KMS-11 (cell line): ENCODE measurements around the gene CRACR2A.

Experiments used
- H2AFZ ChIP-seq: fragments of 200-600 bp; sonication (generic); 2 replicates; pipeline ENCODE4 v1.6.1; 2016; ENCODE audit warnings: antibody characterized with exemption, mixed run types, low read depth
- H3K27ac ChIP-seq: fragments of 200-600 bp; sonication (generic); 2 replicates; pipeline ENCODE4 v1.6.1; 2016; ENCODE audit warnings: mild to moderate bottlenecking, mixed run types
- H3K27me3 ChIP-seq: fragments of 200-600 bp; sonication (generic); 2 replicates; pipeline ENCODE4 v1.6.1; 2017; ENCODE audit warnings: mild to moderate bottlenecking, low read depth, mixed run types, moderate library complexity; ENCODE audit not compliant: insufficient read depth
- H3K36me3 ChIP-seq: fragments of 200-600 bp; sonication (generic); 2 replicates; pipeline ENCODE4 v1.6.1; 2017; ENCODE audit warnings: mild to moderate bottlenecking, mixed run types; ENCODE audit not compliant: insufficient read depth
- H3K4me1 ChIP-seq: fragments of 200-600 bp; sonication (generic); 2 replicates; pipeline ENCODE4 v1.6.1; 2016; ENCODE audit warnings: mild to moderate bottlenecking, low read depth, mixed run types; ENCODE audit not compliant: poor library complexity, severe bottlenecking
- H3K4me2 ChIP-seq: fragments of 200-600 bp; sonication (generic); 2 replicates; pipeline ENCODE4 v1.7.0; 2016; ENCODE audit warnings: mild to moderate bottlenecking, mixed run types
- H3K4me3 ChIP-seq: fragments of 200-600 bp; sonication (generic); IDR thresholded peaks from 2 replicates; pipeline ENCODE4 v1.6.1; 2017; ENCODE audit warnings: low read depth, low read length, mixed read lengths; ENCODE audit not compliant: insufficient read depth
- H3K79me2 ChIP-seq: fragments of 200-600 bp; sonication (generic); 2 replicates; pipeline ENCODE4 v1.6.1; 2016; ENCODE audit warnings: low read depth, mixed run types; ENCODE audit not compliant: insufficient read depth
- H3K9ac ChIP-seq: fragments of 200-600 bp; sonication (generic); 2 replicates; pipeline ENCODE4 v1.6.1; 2016; ENCODE audit warnings: mild to moderate bottlenecking, mixed run types
- H4K20me1 ChIP-seq: fragments of 200-600 bp; sonication (generic); 2 replicates; pipeline ENCODE4 v1.6.1; 2016; ENCODE audit warnings: mild to moderate bottlenecking, mixed run types; ENCODE audit not compliant: insufficient read depth
- TF ChIP-seq, protein P1 (sequence below): fragments of 200-600 bp; sonication (generic); conservative IDR thresholded peaks from 2 replicates; pipeline ENCODE4 v1.6.1; 2017; ENCODE audit warnings: low read depth, mild to moderate bottlenecking, antibody characterized with exemption, low read length, moderate library complexity, mixed read lengths

Gene CRACR2A

GRCh38 chr12:3727877-3728632 is 24.9 kb downstream of the CRACR2A start:
- Histone ChIP-seq H3K36me3 (no peaks in the 10 kb centered on the region), H3K79me2 (no peaks in the 10 kb centered on the region), H2AFZ (no peak overlapping the region), H3K4me1 (peaks cover 71% of the 10 kb centered on the region), H3K4me2 (peak overlapping the region; percentile 51), H3K27ac (peak overlapping the region; percentile 75), H3K4me3 (no peak overlapping the region), H4K20me1 (no peaks in the 10 kb centered on the region), H3K27me3 (no peaks in the 10 kb centered on the region), H3K9ac (peak overlapping the region; percentile 11; the same call in 1 of the 2 replicates)
- TF ChIP-seq, protein P1, sequence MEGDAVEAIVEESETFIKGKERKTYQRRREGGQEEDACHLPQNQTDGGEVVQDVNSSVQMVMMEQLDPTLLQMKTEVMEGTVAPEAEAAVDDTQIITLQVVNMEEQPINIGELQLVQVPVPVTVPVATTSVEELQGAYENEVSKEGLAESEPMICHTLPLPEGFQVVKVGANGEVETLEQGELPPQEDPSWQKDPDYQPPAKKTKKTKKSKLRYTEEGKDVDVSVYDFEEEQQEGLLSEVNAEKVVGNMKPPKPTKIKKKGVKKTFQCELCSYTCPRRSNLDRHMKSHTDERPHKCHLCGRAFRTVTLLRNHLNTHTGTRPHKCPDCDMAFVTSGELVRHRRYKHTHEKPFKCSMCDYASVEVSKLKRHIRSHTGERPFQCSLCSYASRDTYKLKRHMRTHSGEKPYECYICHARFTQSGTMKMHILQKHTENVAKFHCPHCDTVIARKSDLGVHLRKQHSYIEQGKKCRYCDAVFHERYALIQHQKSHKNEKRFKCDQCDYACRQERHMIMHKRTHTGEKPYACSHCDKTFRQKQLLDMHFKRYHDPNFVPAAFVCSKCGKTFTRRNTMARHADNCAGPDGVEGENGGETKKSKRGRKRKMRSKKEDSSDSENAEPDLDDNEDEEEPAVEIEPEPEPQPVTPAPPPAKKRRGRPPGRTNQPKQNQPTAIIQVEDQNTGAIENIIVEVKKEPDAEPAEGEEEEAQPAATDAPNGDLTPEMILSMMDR = no peak

- H3K4me2 ChIP-seq = peak overlapping the region; percentile 51; the same call in 1 of the 2 replicates
- no peaks in the 10 kb centered on the region for H4K20me1 ChIP-seq
- H3K27ac ChIP-seq = peak overlapping the region; percentile 75; the same call in 1 of the 2 replicates
- no peaks in the 10 kb centered on the region for H3K36me3 ChIP-seq
- H3K27me3 ChIP-seq = no peaks in the 10 kb centered on the region
- no peak overlapping the region for H3K9ac ChIP-seq
- H2AFZ ChIP-seq = no peak overlapping the region
- TF ChIP-seq, protein P1 = no peak
- H3K4me3 ChIP-seq = no peak overlapping the region
- no peaks in the 10 kb centered on the region for H3K79me2 ChIP-seq
- H3K4me1 ChIP-seq = peaks cover 71% of the 10 kb centered on the region
These were observed 25.6 kb downstream of the CRACR2A start for GRCh38 chr12:3727354-3727753.

DNA sequence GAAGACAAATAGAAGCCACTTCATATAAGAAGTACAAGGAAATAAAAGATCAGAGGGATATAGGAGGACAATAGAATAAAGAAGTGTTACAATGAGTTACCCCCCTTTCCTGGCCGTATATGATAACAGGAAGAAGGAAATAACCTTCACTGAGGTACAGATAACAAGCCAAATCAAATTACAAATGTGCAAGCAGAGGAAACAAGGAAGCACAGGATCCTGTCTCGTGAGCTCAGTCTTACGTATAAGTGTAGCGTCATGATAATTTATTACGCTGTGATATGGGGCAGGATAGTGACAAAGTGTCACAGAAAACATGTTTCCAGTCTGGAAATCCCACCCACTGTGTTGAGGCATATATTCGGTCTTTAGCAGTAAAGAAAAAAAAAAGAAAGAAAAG is 26.5 kb downstream of the CRACR2A start:
- Histone ChIP-seq H3K4me2 (no peak overlapping the region), H3K27ac (no peak overlapping the region), H3K4me3 (no peak overlapping the region), H3K27me3 (no peaks in the 10 kb centered on the region), H3K79me2 (no peaks in the 10 kb centered on the region), H3K9ac (no peak overlapping the region), H3K4me1 (peaks cover 71% of the 10 kb centered on the region), H2AFZ (no peak overlapping the region), H4K20me1 (no peaks in the 10 kb centered on the region), H3K36me3 (no peaks in the 10 kb centered on the region)
- TF ChIP-seq, protein P1 = no peak

DNA sequence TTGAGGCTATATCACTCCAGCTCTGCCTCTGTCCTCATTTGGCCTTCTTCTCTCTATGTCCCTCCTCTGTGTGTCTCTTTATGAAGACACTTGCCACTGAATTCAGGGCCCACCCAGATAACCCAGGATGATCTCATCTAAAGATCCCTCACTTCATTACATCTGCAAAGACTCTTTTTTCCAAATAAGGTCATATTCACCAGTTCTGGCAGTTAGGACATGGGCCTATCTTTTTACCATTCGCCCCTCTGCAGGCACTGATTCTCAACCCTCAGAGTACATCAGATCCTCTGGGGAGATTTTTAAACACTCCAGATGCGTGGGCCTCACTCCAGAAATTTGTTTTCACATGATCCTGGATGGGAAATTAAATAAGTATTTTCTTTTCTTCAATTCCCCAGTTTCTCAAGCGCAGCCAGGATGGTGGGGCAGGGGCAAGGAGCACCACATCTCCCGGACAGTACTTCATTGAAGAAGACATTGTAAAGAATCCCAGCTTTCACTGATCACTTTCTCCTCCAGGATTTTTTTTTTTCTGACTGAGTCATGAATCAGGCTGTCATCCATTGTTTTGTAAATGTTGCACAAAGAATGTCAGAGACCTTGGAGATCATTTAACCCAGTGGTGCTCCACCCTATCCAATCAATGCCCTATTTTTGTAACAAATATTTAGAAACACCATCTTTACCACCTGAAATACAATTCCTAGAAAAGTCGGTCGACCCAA is 27.4 kb downstream of the CRACR2A start:
- peaks cover 71% of the 10 kb centered on the region for H3K4me1 ChIP-seq
- no peaks in the 10 kb centered on the region for H3K27me3 ChIP-seq
- H2AFZ ChIP-seq = no peak overlapping the region
- H3K9ac ChIP-seq = no peak overlapping the region
- H3K4me3 ChIP-seq = no peak overlapping the region
- H3K27ac ChIP-seq = peak overlapping the region; percentile 81; the same call in 1 of the 2 replicates
- H3K79me2 ChIP-seq = no peaks in the 10 kb centered on the region
- TF ChIP-seq, protein P1 = no peak
- H3K4me2 ChIP-seq = peak overlapping the region; percentile 29
- no peaks in the 10 kb centered on the region for H3K36me3 ChIP-seq
- no peaks in the 10 kb centered on the region for H4K20me1 ChIP-seq
